ENCODE measurements around the gene SLC17A7.
A peak's percentile ranks its signal among the peaks of the same experiment; 100 is the strongest.
"Not testable (repeated sequence)": the region's sequence is repeated elsewhere in the genome, so short reads cannot be mapped to it uniquely, and the experiment has no call there.

SLC17A7 gene

DNA sequence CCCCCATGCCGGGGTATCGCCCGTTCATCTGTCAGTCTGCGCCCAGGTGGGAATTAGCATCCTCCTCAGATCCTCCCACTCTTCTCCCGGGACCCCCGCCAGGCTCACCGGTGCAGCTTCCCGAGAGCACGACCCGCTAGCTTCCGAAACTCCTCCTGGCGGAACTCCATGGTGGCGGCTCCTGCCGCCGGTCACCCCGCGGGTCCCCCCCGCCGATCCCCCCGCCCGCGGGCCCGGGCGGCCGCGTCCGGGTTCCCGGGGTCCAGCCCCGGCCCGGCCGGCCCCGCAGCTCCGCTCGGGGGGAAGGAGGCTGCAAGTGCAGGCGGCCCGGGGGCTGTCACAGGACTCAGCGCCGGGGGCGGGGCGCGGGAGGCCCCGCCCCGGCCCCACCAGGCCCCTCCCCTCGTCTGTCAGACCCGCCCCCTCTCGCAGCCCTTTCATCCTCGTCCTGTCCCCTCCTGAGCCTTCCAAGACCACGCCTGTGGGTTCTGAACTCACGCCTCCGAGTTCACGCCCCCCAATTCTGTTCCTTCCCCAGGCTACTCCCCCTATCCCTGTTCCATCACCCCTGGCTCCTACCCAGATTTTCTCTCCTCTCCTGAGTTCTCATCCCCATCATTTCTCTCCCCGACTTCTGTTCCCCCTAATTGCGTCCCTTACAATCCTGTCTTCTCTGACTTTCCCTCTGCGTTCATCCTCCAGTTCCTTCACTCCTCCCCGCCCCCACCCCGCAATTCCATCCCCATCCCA lies at the start of gene SLC17A7:
Gene SLC17A7 (minus strand): TSS at position 318 of the 750 bp plus-strand sequence. CDS start 148 bp downstream, at position 170.
- no peak for DNase-seq

DNA sequence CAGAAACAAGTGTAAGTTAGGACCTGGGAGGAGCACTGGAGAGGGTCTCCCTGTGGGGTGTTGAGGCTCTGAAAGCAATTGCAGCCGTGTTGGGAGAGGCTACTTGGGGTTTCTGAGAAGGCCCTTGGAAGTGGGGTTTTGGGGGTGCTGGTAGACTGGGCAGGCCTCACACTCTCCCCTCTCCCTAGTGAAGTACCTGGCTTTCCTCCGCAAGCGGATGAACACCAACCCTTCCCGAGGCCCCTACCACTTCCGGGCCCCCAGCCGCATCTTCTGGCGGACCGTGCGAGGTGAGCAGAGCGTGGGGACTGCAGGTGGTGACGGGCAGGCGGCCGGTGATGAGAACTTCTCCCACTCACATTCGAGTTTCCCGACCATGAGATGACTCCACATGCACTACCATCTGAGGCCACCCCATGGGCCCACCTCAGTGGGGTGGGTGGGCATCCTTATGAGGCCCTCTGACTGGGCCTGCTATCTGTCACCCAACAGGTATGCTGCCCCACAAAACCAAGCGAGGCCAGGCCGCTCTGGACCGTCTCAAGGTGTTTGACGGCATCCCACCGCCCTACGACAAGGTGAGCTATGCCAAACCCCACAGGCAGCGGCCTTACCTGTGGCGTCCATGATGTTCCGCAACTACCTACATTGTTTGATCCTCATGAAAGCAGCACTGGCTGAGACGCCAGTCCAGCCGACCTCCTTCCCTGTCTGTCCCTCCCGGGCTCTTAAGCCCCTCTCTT lies 49.1 kb upstream of the SLC17A7 start:
- DNase-seq = no peak

DNA sequence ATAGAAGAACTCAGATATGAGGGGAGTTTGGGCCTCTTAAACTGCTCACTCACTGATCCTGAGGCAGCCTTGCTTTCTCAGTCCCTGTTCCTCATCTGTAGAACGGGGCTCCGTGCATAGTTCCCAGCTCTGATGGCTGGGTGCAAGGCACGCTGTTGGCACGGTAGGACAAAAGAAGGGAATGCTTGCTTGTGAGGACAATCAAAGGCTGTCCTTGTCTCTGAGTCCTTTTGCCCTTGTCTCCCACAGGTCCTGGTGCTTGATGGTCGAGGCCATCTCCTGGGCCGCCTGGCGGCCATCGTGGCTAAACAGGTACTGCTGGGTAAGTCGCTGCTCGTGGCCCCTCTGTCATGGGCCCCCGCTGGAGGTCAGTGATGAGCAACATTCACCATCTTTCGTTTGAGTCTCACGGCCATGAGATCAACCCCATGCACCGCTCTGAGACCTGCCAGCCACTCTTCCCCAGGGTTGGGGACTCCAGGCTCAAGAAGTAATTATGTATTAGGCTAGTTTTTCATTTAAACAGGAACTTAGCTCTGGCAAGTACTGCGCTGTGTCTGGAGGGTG lies 48.4 kb upstream of the SLC17A7 start:
- DNase-seq = peak; percentile 57

DNA sequence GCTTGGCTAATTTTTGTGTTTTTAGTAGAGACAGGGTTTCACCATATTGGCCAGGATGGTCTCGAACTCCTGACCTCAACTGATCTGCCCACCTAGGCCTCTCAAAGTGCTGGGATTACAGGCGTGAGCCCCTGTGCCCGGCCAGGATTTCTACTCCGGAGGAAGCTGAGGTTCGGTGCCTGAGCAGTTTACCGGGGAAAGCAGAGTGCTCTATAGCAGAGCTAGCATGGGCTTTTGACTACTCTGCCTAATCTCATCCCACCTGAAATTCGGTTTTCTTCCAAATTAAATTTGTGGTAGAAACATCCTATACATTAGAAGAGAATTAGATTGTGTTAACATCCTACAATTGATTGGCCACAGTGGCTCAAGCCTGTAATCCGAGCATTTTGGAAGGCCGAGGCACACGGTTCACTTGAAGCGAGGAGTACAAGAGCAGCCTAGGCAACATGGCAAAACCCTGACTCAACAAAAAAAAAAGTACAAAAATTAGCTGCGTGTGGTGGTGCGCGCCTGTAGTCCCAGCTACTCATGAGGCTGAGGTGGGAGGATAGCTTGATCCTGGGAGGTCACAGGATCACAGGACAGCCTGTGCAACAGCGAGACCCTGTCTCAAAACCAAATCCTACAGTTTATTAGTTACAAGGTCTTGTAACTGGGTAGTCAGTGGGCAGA lies 47.7 kb upstream of the SLC17A7 start:
- DNase-seq = no peak

GRCh38 chr19:49488046-49488862 lies 46.9 kb upstream of the SLC17A7 start:
- DNase-seq = no peak

DNA sequence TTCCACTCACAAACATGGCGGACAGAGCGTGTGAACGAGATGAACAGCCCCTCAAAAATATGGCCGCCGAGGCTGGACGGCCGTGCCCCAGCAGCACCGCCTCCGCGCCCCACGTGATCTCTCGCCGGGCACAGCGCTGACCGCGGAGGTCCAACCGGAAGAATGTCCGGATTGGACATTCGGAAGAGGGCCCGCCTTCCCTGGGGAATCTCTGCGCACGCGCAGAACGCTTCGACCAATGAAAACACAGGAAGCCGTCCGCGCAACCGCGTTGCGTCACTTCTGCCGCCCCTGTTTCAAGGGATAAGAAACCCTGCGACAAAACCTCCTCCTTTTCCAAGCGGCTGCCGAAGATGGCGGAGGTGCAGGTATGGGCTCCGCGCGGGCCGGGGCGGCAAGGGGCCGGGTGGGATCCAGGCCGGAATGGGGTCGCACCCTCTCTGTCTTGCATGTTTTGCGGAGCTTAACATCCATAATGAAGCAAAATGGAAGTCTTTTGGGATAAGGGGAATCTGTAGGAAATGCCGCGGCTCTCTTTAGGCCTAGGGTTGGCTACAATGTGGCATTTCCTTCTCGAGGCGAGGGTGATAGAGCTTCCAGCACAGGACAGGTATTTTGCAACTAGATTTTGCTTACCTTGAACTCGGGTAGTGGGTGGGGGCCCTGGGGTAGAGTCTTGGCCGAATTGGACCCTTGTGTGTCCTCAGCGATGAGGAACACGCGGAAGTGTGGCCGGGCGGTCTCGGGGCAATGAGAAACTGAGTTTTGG lies 46.1 kb upstream of the SLC17A7 start, which contains the start of gene RPL13A:
Gene RPL13A (plus strand): TSS at position 332 of the 769 bp plus-strand sequence. CDS start 22 bp downstream, at position 354.
- DNase-seq = peak; percentile 100

GRCh38 chr19:49486710-49487276 lies 45.5 kb upstream of the SLC17A7 start:
- no peak for DNase-seq

DNA sequence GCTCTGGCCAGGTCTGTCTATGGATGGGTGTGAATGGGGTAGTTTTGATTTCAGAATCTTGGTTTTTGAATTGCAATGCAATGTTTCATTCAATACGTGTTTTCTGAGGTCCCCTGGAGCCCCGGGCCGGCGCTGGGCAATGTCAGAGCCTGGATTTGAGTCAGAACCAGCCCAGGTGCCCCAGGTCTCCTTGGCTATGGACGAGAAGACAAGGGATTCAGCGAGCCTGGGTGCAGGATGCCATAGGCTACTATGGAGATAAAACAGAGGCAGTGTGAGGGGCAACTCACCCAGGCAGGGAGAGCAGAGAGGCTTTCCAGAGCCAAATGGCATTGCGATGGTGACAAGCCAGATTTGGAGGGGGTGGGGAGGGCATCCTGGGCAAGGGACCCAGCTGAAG lies 44.9 kb upstream of the SLC17A7 start:
- DNase-seq = no peak

DNA sequence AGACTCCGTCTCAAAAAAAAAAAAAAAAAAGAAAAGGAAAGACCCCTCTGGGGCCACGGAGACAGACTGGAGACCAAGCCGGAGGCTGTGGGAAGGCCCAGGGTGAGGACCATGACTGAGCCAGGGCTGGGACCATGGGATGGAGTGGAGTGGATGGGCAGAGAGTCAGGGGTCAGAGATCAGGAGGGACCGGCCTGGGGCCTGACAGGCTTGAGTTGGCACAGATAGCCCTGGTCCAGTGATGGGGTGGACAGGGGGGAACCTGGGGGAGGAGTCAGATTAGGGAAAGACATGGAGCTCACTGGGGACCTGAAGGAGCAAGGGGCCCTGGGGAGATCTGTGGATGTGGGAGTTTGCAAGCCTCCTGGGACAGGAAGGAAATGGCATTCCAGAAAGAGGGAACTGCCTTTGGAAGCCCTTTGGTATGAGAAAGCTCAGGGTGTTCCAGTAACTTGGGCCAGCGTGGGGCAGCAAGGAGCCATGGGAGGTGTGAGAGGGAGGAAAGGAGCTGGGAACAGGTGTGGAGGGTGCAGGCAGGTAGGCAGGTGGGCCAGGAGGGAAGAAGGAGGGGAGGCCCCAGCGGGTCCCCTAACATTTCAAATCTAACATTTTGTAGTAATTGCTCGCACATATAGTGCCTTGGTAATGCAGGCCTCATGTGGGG lies 39.8 kb upstream of the SLC17A7 start:
- DNase-seq = no peak

- no peak for DNase-seq
Observed at GRCh38 chr19:49479975-49480628, 38.8 kb upstream of the SLC17A7 start.

GRCh38 chr19:49475995-49476880 lies 34.9 kb upstream of the SLC17A7 start:
- DNase-seq = no peak

DNA sequence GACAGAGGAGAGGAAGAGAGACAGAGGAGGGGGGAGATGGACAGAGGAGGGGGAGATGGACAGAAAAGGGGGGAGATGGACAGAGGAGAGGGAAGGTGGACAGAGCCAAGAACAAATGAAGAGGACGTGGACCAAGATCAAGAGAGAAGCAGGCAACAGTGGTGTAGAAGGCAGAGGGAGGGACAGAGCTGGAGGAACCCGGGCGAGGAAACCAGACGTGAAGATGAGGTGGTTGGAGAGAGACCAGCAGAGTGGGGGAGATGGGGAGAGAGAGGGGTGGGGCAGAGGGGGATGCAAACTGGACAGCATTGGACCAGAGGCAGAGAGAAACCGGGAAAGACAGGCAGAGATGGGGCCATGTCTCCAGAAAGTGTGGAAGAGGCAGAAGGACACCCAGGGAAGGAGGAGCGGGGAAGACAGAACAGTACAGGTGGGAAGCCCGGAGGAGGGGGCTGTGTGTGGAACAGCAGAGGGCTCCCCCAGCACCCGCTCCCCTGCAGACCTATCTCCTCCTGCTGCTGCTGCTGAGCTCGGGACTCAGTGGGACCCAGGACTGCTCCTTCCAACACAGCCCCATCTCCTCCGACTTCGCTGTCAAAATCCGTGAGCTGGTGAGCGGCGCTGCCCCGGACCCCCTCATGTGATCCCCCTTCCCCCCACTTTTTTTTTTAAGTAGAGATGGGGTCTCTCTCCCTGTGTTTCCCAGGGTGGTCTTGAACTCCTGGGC lies 34.0 kb upstream of the SLC17A7 start:
- no peak for DNase-seq

- DNase-seq = no peak
Observed at GRCh38 chr19:49474542-49474924, 33.2 kb upstream of the SLC17A7 start.

DNA sequence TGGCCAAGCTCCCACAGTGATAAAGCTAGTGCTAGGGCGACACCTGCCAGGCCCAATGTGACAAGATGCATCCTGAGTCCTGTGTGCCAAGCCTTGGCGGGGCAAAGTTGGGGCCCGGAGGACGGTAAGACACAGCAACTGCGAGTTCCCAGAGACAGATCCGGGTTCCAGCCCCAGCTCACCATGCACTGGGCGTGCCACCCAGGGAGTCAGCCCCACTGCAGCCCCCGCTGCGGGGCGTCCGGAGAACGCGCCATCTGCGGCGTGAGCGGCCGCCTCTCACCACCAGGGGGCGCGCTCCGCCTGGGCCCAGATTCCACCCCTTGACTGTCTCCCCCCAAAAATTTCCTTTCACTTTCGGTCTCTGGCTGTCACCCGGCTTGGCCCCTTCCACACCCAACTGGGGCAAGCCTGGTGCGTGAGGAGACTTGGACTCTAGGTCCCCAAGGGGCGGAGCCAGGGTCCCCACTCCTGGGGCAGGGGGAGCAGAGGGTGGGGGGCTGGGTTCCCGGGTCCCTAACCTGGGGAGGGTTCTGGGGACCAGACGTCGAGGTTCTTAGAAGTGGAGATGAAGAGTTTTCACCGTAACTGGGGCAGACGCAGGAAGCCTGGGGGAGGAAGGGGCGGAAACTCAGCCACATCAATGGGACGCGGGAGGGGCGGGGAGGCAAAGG lies 32.7 kb upstream of the SLC17A7 start, which contains the start of gene FLT3LG:
Gene FLT3LG (plus strand): TSS at position 348 of the 674 bp plus-strand sequence. CDS start 425 bp downstream, outside the sequence.
- peak; percentile 79 for DNase-seq

- not testable (repeated sequence) for DNase-seq
Observed at GRCh38 chr19:49473501-49473867, 32.2 kb upstream of the SLC17A7 start.

- peak; percentile 36 for DNase-seq
Observed at GRCh38 chr19:49472936-49473335, 31.6 kb upstream of the SLC17A7 start.

GRCh38 chr19:49470615-49470978 lies 29.3 kb upstream of the SLC17A7 start:
- DNase-seq = no peak
